Measurements from ENCODE around the gene WWC1.

The WWC1 gene

GRCh38 chr5:168364151-168364661 lies 72.8 kb downstream of the WWC1 start:
- DNase-seq (ENCODE audit: low read depth in 3 of 3), result no peak

DNA sequence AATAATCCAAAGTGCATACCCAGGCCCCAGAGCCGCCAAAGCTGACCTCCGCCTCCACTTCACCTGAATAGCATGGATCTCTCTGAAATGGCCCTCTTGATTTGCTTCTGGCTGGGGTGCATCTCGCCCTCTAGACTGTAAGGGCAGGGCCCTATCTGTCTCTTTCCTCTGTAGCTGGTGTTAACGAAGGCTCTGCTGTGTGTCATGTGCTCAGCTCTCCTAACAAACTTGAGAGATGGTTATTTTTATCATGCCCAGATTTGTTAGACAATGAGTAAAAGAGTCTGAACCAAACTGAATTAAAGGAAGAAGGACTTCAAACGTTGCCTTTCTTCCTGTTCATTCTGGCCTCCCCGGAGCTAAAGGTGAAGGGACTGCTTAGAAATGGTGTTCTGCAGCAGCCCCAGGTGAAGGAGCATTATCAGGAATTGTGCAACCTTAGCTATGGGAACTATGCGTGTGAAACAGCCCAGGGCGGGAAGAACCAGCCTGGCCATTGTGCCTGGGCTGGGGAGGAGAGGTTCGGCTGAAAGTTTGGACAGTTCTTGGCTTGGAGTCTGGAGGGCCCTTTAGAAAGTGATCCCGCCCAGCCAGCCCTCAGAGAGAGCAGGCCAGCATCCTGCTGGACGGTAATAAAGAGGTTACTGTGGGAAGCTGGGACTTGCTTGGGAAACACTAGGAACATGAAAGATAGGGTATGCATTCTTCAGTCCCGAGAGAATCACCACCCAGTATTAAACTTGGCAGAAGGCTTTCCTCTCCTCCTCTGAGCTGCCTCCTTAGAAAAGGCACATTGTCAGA lies 73.5 kb downstream of the WWC1 start:
- DNase-seq (ENCODE audit: low read depth in 3 of 3), result no peak

GRCh38 chr5:168365581-168366081 lies 74.2 kb downstream of the WWC1 start:
- DNase-seq (ENCODE audit: low read depth in 3 of 3), result no peak

GRCh38 chr5:168366116-168366515 lies 74.7 kb downstream of the WWC1 start:
- no peak for DNase-seq (ENCODE audit: low read depth in 3 of 3)

GRCh38 chr5:168368854-168369253 lies 77.4 kb downstream of the WWC1 start:
- no peak for DNase-seq (ENCODE audit: low read depth in 3 of 3)

GRCh38 chr5:168370831-168371230 lies 79.4 kb downstream of the WWC1 start:
- no peak for DNase-seq (ENCODE audit: low read depth in 3 of 3)

GRCh38 chr5:168372356-168372946 lies 81.0 kb downstream of the WWC1 start:
- no peak for DNase-seq (ENCODE audit: low read depth in 3 of 3)

DNA sequence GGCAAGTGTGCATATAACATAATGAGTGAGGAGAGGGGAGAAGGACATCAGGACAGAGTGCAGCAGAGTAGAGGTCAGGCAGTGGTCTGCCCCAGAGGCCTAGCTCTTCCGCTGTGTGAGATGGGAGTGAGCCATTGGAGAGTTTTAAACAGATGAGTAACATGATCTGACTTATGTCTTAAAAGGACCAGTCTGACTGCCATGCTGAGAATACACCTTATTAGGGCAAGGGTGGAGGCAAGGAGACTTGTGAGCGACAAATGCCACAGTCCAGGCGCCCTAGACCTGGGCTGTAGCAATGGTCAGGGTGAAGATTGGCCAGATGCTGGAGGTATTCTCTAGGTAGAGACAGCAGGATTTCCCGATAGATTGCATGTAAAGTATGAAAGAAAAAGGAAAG lies 83.1 kb downstream of the WWC1 start:
- no peak for DNase-seq (ENCODE audit: low read depth in 3 of 3)

DNA sequence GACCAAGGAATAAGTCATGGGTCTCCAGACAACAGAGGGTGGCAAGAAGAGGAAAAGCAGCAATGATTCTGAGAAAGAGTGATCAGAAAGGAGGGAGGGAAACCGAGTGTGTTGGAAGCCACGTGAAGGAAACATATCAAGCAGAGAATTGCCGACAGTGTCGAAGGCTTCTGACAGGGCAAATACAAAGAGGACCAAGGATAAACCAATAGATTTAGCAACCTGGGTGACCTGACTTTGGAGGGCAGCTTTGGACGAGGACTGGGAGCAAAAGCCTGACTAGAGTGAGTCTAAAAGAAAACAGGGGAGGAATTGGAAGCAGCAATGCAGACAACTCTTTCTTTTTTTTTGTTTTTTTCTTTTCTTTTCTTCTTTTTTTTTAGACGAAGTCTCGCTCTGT lies 83.8 kb downstream of the WWC1 start:
- DNase-seq (ENCODE audit: low read depth in 3 of 3), result no peak

- DNase-seq (ENCODE audit: low read depth in 3 of 3), result no peak
These were observed 86.1 kb downstream of the WWC1 start for GRCh38 chr5:168377525-168377924.

- DNase-seq (ENCODE audit: low read depth in 3 of 3), result no peak
These were observed 87.3 kb downstream of the WWC1 start for GRCh38 chr5:168378741-168379140.

DNA sequence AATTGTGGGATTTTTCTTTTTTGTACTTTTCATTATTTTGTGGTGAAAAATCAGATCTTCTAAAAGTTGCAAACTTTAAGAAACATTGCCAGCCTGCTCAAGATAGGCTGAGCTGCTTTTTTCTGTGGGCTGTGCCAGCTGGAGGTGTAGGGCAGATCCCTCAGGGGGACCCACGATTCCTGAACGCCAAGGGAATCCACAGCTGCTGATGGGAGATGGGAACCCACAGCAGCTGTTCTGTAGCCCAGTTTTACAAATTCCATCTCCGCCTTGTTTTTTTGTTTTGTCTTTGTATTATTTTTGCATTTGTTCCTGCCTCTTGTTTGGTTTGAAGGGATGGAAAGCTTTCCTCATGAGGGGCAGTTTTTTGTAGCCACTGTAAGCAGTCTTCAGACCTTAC lies 91.0 kb downstream of the WWC1 start:
- DNase-seq (ENCODE audit: low read depth in 3 of 3), result no peak

DNA sequence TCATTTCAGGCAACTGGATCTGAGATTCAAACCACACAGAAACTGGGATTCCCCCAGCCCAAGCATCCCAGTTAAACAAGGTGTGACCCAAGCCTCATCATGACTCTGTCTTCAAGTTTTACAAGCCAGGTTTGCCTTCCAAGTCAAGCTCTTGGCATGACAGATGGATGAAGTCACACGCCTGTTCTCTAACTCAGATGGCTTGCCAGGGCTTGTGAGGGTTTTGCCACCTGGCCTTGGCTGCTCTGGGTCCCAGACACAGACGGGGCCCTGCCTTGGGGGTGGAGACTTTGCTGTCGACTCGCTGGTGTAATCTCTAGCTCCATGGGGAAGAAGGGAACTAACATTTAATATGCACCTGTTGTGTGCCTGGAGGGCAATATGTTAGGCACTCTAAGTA lies 99.0 kb downstream of the WWC1 start:
- no peak for DNase-seq (ENCODE audit: low read depth in 3 of 3)

DNA sequence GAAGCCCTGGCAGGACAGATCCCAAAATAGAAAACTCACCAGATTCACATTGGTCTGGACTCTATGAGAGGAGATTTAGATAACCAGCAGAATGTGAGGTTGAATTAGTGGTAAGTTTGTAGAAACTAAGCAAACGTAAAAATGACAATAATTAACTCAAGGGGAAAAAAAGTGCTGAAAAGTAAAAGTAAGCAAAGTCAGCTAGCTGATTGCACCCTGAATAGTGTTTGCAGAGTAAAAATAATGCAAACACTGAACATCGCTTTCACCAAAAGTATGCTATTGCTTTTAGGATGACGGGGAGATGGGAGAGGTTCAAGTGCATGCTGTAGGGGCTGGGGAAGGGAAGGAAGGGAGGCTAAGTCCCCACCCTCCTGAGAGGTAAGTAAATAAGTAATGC lies 102.3 kb downstream of the WWC1 start:
- DNase-seq (ENCODE audit: low read depth in 3 of 3), result no peak

- no peak for DNase-seq (ENCODE audit: low read depth in 3 of 3)
These were observed 109.2 kb downstream of the WWC1 start for GRCh38 chr5:168400429-168401220.

DNA sequence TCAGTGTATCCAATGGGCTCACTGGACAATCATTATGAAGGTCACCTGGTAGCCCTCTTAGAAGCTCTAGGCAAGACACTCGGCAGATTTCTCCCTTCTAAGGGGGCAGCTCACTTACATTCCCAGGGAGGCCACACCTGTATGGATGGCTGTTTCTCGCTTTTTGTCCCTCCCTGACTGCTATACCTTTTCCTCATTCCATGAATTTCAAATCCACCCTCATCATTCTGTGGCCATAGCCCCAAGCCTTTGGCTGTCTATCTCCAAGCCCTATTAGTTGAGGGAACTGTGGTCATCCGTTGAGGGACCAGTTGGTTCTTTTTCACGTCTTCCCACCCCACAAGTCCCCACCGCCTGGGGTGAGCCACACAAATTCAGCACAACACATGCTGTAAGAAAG lies 109.8 kb downstream of the WWC1 start:
- no peak for DNase-seq (ENCODE audit: low read depth in 3 of 3)

DNA sequence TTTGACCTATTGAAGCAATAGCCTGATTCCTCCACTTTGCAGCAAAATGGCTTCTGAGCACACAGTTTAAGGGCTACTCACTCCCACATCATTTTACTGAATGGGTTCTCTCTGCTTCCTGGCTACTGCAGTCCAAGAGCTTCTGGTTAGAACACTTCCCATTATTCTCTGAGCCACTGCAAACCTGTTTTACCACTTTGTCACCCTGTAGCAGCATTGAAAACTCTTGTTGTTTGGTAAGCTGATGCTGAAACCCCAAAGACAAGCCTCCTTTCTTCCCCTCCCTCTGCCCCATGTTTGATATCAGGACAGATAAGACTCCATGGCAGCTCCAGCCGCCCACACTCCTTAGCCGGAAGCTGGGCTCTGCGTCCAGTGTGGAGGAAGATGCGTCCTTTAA lies 110.4 kb downstream of the WWC1 start:
- no peak for DNase-seq (ENCODE audit: low read depth in 3 of 3)

GRCh38 chr5:168404365-168404764 lies 112.9 kb downstream of the WWC1 start:
- DNase-seq (ENCODE audit: low read depth in 3 of 3), result no peak

DNA sequence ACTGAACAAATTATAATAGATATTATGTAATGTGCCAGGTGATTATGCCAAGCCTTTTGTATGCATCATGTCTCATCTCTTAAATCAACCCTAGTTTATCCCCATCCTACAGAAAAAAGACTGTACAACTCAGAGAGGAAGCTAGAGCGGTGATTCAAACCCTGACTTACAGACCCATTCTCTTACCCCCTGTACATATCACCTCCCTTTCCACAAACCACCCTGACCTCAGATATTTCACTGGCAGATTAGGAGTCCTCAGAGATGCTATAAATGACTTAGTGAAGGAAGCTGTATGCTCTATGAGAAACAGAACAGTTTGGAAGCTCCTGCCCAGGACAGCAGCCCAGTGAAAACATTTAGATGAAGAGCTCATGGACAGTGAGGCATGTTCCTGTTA lies 115.8 kb downstream of the WWC1 start:
- no peak for DNase-seq (ENCODE audit: low read depth in 3 of 3)

- no peak for DNase-seq (ENCODE audit: low read depth in 3 of 3)
These were observed 117.3 kb downstream of the WWC1 start for GRCh38 chr5:168408561-168409305.

DNA sequence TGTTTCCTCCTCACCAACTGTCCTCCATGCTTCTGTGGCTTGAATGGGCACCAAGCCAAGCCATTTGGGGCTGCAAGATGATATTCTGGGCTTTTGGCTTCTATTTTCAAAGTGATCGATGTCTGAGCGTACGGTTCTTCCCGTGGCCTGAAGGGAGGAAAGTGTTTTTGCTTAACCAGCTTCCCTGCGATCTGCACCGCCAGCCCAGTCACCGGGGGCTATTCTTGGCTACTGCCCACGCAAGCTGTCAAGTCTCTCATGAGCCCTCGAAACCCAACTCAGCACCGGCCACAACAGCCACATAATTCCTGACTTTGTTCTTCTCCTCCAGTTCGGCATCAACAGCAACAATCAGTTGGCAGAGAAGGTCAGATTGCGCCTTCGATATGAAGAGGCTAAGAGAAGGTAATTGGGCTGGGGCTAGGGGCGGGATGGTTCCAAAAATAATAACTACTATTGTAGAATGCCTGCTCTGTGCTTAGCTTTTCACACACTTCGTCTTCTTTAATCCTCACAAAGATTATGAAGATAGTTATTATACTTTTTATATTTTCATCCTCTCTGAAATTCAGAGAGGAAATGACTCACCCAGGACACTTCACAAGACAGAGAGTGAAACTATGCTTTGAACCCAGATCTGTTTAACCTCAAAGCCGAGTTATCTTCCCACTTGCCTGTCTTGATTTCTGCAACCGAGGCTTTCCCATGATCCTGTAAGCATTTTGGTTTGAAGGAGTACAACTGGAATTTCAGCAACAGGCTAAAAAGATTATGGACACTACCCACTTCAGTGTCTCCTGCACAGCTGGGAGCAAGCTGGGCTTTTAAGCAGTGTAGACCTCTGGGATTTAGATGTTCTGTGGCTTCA lies 118.4 kb downstream of the WWC1 start:
- peak in 2 of 3 donors; percentile 18 to 24 for DNase-seq (ENCODE audit: low read depth in 3 of 3)
